Fibroblast of lung (primary cell): Measurements from ENCODE around the gene CHMP4B. TPM values are rescaled to one million over a fixed set of nuclear protein-coding genes. Genes with fewer than 3 reads are reported as not detected.

ENCODE experiments used
- DNase-seq, 2 donors: peaks; one replicate each; pipeline versions ENCODE4 v3.0.0 to v3.0.0-alpha.2; 2010; ENCODE audit warnings: low read depth in 2 of 2
- H2AFZ ChIP-seq: 2 replicates; pipeline ENCODE4 v1.5.1; 2012; ENCODE audit warnings: low read length, control low read depth, inconsistent platforms
- H3K27ac ChIP-seq: 2 replicates; pipeline ENCODE4 v1.5.1; 2011; ENCODE audit warnings: low read length, control low read depth; ENCODE audit not compliant: insufficient read depth
- H3K27me3 ChIP-seq: 2 replicates; pipeline ENCODE4 v1.5.1; 2011; ENCODE audit warnings: mild to moderate bottlenecking, low read length; ENCODE audit not compliant: control insufficient read depth, insufficient read depth
- H3K36me3 ChIP-seq: 2 replicates; pipeline ENCODE4 v1.5.1; 2011; ENCODE audit warnings: low read length; ENCODE audit not compliant: control insufficient read depth, insufficient read depth
- H3K4me1 ChIP-seq: 2 replicates; pipeline ENCODE4 v1.5.1; 2011; ENCODE audit warnings: low read length; ENCODE audit not compliant: control insufficient read depth, insufficient read depth; ENCODE audit errors: extremely low read depth
- H3K4me2 ChIP-seq: 2 replicates; pipeline ENCODE4 v1.5.1; 2011; ENCODE audit warnings: low read length, control low read depth; ENCODE audit not compliant: insufficient read depth; ENCODE audit errors: extremely low read depth
- H3K4me3 ChIP-seq, 4 experiments: fragments of 200-600 bp in 1 of 4; sonication (generic) in 1 of 4; replicated peaks in 1 of 4; 2 replicates each; pipeline ENCODE4 v1.5.1; 2011 to 2016; ENCODE audit warnings: low read length in 4 of 4, low read depth in 3 of 4, mild to moderate bottlenecking in 3 of 4, control low read depth in 2 of 4, inconsistent platforms in 1 of 4, mixed read lengths in 1 of 4; ENCODE audit not compliant: insufficient read depth in 1 of 4; ENCODE audit errors: control extremely low read depth in 1 of 4
- H3K79me2 ChIP-seq: 2 replicates; pipeline ENCODE4 v1.5.1; 2012; ENCODE audit warnings: mild to moderate bottlenecking, low read length, inconsistent platforms; ENCODE audit not compliant: control insufficient read depth, insufficient read depth
- H3K9ac ChIP-seq: 2 replicates; pipeline ENCODE4 v1.5.1; 2011; ENCODE audit warnings: mild to moderate bottlenecking, low read length, control low read depth; ENCODE audit not compliant: insufficient read depth
- H3K9me3 ChIP-seq: 2 replicates; pipeline ENCODE4 v1.5.1; 2012; ENCODE audit warnings: low read depth, low read length; ENCODE audit not compliant: control insufficient read depth, insufficient read depth
- H4K20me1 ChIP-seq: 2 replicates; pipeline ENCODE4 v1.5.1; 2011; ENCODE audit warnings: low read length; ENCODE audit not compliant: control insufficient read depth, insufficient read depth; ENCODE audit errors: extremely low read depth
- EZH2 ChIP-seq: IDR thresholded peaks from 2 replicates; pipeline ENCODE4 v1.5.1; 2012; ENCODE audit warnings: low read length, control low read depth, mild to moderate bottlenecking; ENCODE audit errors: missing control alignments
- polyA plus RNA-seq, 2 donors: library from polyadenylated mRNA; depleted of rRNA in 1 of 2; stranded (reverse) in 1 of 2; unstranded in 1 of 2; fragments of >200 nt; gene quantifications; 2 replicates each; pipeline ENCODE4 v1.2.1, GENCODE V29; 2011 to 2012; ENCODE audit warnings: missing spikeins in 1 of 2
- total RNA-seq: library from RNA; depleted of rRNA; stranded (reverse); fragments of >200 nt; gene quantifications from 2 replicates; pipeline ENCODE4 v1.2.1, GENCODE V29; 2014
- TF ChIP-seq, protein P1 (sequence below), 2 donors: IDR thresholded peaks in 1 of 2; conservative IDR thresholded peaks in 1 of 2; 1 replicate in 1 of 2; 2 replicates in 1 of 2; pipeline ENCODE4 v1.5.1; 2011 to 2012; ENCODE audit warnings: low read length in 2 of 2, control low read depth in 1 of 2, inconsistent platforms in 1 of 2, low read depth in 1 of 2, mild to moderate bottlenecking in 1 of 2

The CHMP4B gene
- total and polyA plus RNA-seq, 2 donors (not counting 1 experiment from before 2014, with no cell fraction given), result 26.3 to 83.2 TPM

DNA sequence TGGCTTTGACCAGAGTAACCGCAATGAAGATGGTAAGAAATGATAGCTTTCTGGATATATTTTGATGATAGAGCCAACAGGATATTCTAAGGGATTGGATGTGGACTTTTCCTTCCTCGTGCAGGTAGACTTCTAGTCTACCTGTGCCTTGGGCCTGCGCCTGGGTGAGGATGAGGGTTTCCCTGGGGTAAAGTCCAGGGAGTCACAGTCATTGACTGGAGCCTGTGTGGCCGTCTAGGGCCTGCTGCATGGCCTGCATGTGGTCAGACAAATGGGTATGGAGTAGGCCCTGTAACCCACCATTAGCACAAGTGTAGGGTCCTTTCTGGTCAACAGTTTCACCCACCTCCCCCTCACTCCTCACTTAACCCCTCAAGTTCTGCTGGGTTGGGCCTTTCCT is 12.7 kb upstream of the CHMP4B start:
- TF ChIP-seq, protein P1, sequence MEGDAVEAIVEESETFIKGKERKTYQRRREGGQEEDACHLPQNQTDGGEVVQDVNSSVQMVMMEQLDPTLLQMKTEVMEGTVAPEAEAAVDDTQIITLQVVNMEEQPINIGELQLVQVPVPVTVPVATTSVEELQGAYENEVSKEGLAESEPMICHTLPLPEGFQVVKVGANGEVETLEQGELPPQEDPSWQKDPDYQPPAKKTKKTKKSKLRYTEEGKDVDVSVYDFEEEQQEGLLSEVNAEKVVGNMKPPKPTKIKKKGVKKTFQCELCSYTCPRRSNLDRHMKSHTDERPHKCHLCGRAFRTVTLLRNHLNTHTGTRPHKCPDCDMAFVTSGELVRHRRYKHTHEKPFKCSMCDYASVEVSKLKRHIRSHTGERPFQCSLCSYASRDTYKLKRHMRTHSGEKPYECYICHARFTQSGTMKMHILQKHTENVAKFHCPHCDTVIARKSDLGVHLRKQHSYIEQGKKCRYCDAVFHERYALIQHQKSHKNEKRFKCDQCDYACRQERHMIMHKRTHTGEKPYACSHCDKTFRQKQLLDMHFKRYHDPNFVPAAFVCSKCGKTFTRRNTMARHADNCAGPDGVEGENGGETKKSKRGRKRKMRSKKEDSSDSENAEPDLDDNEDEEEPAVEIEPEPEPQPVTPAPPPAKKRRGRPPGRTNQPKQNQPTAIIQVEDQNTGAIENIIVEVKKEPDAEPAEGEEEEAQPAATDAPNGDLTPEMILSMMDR (conservative IDR thresholded peaks at IDR 0.05 in 1 of 2, IDR thresholded peaks at IDR 0.05 in 1 of 2; ENCODE audit: low read depth in 1 of 2, low read length in 2 of 2), result no peak
- TF ChIP-seq EZH2, result no peak
- no peak for DNase-seq
- Histone ChIP-seq H3K79me2 (no peaks in the 10 kb centered on the region), H3K27ac (no peak overlapping the region), H3K27me3 (no peaks in the 10 kb centered on the region), H4K20me1 (no peaks in the 10 kb centered on the region), H3K9ac (no peak overlapping the region), H3K36me3 (no peaks in the 10 kb centered on the region), H2AFZ (no peak overlapping the region), H3K4me2 (no peak overlapping the region), H3K9me3 (no peaks in the 10 kb centered on the region), H3K4me3 (no peak overlapping the region), H3K4me1 (no peaks in the 10 kb centered on the region)

DNA sequence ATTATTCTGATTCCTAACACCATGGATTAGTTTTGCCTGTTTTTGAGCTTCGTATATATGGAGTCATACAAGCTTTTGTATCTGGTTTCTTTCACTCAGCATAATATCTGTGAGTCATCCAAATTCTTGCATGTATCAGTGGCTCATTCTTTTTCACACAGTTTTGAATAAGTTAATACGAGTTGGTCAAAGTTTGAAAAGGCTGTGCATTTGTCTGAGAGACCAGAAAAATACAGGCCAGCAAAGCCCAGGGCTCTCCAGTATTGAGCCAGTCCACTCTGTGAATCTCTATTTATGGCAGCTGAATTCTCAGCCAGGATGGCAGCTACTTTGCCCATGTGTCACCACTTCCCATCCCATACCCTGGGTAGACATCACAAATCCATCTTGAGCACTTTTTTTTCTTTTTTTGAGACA is 7.2 kb upstream of the CHMP4B start:
- TF ChIP-seq, protein P1 (conservative IDR thresholded peaks at IDR 0.05 in 1 of 2, IDR thresholded peaks at IDR 0.05 in 1 of 2; ENCODE audit: low read depth in 1 of 2, low read length in 2 of 2), result no peak
- TF ChIP-seq EZH2, result no peak
- H2AFZ ChIP-seq, result no peak overlapping the region
- H4K20me1 ChIP-seq, result no peaks in the 10 kb centered on the region
- no peak overlapping the region for H3K9ac ChIP-seq
- H3K4me1 ChIP-seq, result no peaks in the 10 kb centered on the region
- peak; percentile 63 to 83 for DNase-seq
- H3K4me2 ChIP-seq, result peak overlapping the region; percentile 11
- no peaks in the 10 kb centered on the region for H3K79me2 ChIP-seq
- no peaks in the 10 kb centered on the region for H3K36me3 ChIP-seq
- no peaks in the 10 kb centered on the region for H3K9me3 ChIP-seq
- H3K27me3 ChIP-seq, result no peaks in the 10 kb centered on the region
- no peak overlapping the region for H3K4me3 ChIP-seq
- H3K27ac ChIP-seq, result no peak overlapping the region

DNA sequence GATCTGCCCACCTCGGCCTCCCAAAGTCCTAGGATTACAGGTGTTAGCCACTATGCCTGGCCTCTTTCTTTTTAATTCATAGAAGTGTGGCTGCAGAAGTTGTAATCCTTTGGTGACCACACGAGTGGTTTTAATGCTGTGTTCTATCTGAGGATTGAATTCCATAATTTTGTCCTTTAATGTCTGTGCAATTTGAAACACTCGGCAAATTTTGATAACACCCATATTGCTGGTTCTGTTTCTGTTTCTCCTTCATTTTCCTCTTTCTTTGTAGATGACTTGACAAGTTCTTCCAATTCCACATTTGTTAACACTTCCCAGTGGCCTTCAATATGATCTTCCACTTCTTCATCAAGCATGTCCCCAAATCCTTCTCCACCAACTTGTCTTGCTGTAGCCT is 2.8 kb upstream of the CHMP4B start:
- no peaks in the 10 kb centered on the region for H4K20me1 ChIP-seq
- peaks cover 20% of the 10 kb centered on the region for H3K79me2 ChIP-seq
- H2AFZ ChIP-seq, result no peak overlapping the region
- no peaks in the 10 kb centered on the region for H3K4me1 ChIP-seq
- no peak overlapping the region for H3K4me3 ChIP-seq
- no peak overlapping the region for H3K27ac ChIP-seq
- DNase-seq, result no peak
- H3K9ac ChIP-seq, result no peak overlapping the region
- H3K36me3 ChIP-seq, result no peaks in the 10 kb centered on the region
- no peaks in the 10 kb centered on the region for H3K9me3 ChIP-seq
- no peak overlapping the region for H3K4me2 ChIP-seq
- TF ChIP-seq, protein P1 (conservative IDR thresholded peaks at IDR 0.05 in 1 of 2, IDR thresholded peaks at IDR 0.05 in 1 of 2; ENCODE audit: low read depth in 1 of 2, low read length in 2 of 2), result no peak
- TF ChIP-seq EZH2, result no peak
- no peaks in the 10 kb centered on the region for H3K27me3 ChIP-seq
